HG03196 (cell line): ENCODE results near the gene GPC5.

Experiments used
- ATAC-seq: cut with Tn5 transposase; IDR thresholded peaks from one replicate; pipeline ENCODE4 v1.9.1; 2021; ENCODE audit not compliant: unreplicated experiment

GPC5 gene

GRCh38 chr13:92126399-92126798, 728.0 kb downstream of the GPC5 start:
- no peak for ATAC-seq

GRCh38 chr13:92135509-92135908, 737.1 kb downstream of the GPC5 start:
- no peak for ATAC-seq

- no peak for ATAC-seq
These were observed 738.2 kb downstream of the GPC5 start for GRCh38 chr13:92136449-92137155.

- no peak for ATAC-seq
These were observed 739.1 kb downstream of the GPC5 start for GRCh38 chr13:92137520-92137919.

- no peak for ATAC-seq
These were observed 745.3 kb downstream of the GPC5 start for GRCh38 chr13:92143766-92144165.

GRCh38 chr13:92150606-92151005, 752.2 kb downstream of the GPC5 start:
- no peak for ATAC-seq

GRCh38 chr13:92158346-92158745, 759.9 kb downstream of the GPC5 start:
- ATAC-seq: no peak

- no peak for ATAC-seq
These were observed 766.4 kb downstream of the GPC5 start for GRCh38 chr13:92164822-92165221.

- ATAC-seq: no peak
These were observed 773.8 kb downstream of the GPC5 start for GRCh38 chr13:92172191-92172590.

GRCh38 chr13:92173254-92173653, 774.8 kb downstream of the GPC5 start:
- ATAC-seq: no peak

- no peak for ATAC-seq
These were observed 776.9 kb downstream of the GPC5 start for GRCh38 chr13:92175330-92175729.

GRCh38 chr13:92177966-92178365, 779.5 kb downstream of the GPC5 start:
- no peak for ATAC-seq

- no peak for ATAC-seq
These were observed 780.8 kb downstream of the GPC5 start for GRCh38 chr13:92179223-92179622.

- peak; percentile 85 for ATAC-seq
These were observed 789.1 kb downstream of the GPC5 start for GRCh38 chr13:92187378-92187989.

GRCh38 chr13:92188574-92188973, 790.2 kb downstream of the GPC5 start:
- ATAC-seq: no peak

GRCh38 chr13:92196591-92197256, 798.3 kb downstream of the GPC5 start:
- ATAC-seq: no peak

GRCh38 chr13:92197669-92198068, 799.2 kb downstream of the GPC5 start:
- no peak for ATAC-seq

- ATAC-seq: no peak
These were observed 820.2 kb downstream of the GPC5 start for GRCh38 chr13:92218615-92219014.

GRCh38 chr13:92221916-92222315, 823.5 kb downstream of the GPC5 start:
- no peak for ATAC-seq

- ATAC-seq: no peak
These were observed 825.8 kb downstream of the GPC5 start for GRCh38 chr13:92224052-92224821.

GRCh38 chr13:92224825-92225224, 826.4 kb downstream of the GPC5 start:
- no peak for ATAC-seq

GRCh38 chr13:92225861-92226260, 827.4 kb downstream of the GPC5 start:
- ATAC-seq: no peak
